Activated CD8-positive, alpha-beta memory T cell treated with anti-CD3 and anti-CD28 coated beads, Interleukin-2, amount 50 U/mL, for 48 hours (primary cell): ENCODE results near the gene TMEM208.

Experiments
- DNase-seq: peaks from one replicate; pipeline ENCODE4 v3.0.0-alpha.2; 2020

The TMEM208 gene

DNA sequence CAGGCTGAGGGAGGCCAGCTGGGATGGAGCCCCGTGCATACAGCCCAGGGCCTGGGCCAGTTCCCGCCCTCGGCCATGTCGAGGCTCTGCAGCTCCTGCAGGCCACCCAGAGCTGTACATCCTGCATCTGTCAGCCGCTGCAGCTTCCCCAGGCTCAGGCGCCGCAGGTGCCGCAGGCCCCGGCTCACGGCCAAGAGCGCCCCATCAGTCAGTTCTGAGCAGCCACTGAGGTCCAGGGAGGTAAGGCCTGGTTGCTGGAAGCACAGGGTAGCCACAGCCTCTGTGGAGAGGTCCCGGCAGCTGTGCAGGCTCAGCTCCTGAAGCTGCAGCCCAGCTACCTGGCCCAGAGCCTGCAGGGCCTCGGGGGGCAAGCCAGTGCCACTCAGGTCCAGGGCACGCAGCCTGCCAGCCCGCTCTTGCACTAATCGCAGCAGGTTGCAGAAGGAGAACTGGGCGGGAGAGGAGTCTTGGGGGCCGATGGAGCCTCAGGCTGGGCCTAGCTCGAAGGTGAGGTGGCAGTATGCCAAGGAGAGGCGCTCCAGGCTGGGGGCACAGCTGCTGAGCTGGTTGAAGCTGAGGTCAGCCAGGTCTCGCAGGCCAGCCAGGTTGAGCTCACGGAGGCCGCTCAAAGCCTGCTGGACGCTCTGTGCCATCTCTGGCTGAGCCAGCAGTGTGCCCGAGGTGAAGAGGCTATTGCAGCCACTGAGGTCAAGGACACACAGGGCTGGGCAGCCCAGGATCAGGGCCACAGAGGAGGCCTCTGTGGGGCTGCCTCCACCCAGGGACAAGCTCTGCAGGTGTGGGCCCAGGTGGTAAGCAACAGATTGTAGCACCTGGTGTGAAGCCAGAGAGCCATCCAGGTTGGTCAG is 16.6 kb upstream of the TMEM208 start:
- no peak for DNase-seq

DNA sequence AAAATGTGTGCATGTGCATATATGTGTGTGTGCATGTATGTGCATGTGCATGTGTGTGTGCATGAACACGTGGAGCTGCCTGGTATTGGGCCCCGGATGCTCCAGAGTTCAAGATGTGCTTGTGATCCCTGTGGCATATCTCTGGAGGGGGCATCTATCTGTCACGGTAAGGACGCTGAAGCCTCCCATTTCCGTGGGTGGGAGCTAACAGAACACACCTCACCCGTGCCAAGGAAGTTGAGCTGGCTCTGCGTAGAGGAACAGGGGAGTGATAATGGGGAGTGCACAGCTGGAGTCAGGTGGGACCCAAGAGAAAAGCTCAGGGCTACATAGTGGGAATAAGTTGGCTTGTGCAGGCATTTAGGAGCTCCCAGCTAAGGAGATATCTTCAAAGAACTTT is 15.3 kb upstream of the TMEM208 start:
- DNase-seq, result no peak

DNA sequence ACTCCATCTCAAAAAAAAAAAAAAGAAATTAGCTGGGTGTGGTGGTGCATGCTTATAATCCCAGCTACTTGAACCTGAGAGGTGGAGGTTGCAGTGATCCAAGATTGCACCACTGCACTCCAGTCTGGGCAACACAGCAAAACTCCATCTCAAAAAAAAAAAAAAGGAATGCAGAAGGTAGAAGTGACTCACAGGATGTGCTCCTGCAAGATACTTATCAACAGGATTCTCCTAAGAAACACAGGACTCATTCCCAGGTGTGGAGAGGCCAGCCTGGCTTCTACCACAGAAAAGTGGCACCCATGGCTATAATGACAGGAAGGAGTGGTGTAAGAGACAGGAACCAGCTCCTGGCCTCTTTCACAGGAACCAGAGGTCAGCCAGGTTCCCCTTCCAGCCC is 14.2 kb upstream of the TMEM208 start:
- no peak for DNase-seq

DNA sequence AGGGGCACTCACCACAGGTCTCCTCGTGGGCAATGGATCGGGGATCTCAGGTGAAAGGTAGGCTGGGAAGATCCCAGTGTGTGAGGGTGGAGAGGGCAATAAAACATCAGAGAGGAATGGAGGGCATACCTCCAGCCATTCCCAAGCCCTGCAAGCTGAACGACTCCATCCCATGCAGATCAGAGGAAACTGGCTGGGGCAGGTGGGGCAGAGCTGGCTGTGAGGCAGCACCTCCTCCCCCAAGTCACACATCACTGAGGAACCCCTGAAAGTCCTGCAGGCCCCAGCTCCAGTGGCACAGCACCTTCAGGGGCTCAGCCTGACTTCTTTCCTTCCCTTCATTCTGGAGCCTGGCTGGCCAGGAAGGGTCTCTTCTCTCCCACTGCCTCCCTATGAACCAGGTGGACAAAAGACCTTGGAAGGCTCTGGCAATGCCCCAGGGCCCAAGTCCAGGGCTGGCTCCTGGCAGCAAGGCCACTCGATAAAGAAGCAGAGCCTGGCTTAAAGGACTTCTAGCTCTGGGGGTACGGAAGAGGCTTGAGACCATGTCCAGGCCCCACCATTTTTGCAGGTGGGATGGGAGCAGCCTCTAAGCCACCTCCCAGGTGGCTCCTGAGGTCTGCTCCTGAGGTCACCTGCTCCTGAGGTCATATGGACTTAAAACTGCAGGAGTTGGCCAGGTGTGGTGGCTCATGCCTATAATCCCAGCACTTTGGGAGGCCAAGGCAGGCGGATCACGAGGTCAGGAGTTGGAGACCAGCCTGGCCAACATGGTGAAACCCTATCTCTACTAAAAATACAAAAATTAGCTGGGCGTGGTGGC is 13.5 kb upstream of the TMEM208 start:
- no peak for DNase-seq

DNA sequence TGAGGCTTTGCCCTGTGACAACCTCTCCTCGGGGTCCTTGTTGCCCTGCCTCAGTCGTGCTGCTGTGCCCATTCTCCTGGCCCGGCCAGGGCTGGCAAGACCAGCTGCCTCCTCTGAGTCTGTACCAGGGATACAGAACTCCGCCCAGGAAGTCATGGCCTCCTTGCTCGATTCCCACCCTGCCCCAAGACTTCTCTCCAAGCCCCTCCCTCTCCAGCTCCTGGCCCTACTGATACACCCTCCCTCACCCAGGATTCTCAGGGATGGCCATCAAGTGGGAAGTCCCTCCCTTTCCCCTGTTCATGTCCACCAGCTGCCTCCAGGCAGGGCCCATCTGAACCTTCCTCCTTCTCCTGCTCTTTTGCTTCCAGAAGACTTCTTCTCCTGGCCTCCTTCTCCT is 11.2 kb upstream of the TMEM208 start:
- DNase-seq, result no peak

DNA sequence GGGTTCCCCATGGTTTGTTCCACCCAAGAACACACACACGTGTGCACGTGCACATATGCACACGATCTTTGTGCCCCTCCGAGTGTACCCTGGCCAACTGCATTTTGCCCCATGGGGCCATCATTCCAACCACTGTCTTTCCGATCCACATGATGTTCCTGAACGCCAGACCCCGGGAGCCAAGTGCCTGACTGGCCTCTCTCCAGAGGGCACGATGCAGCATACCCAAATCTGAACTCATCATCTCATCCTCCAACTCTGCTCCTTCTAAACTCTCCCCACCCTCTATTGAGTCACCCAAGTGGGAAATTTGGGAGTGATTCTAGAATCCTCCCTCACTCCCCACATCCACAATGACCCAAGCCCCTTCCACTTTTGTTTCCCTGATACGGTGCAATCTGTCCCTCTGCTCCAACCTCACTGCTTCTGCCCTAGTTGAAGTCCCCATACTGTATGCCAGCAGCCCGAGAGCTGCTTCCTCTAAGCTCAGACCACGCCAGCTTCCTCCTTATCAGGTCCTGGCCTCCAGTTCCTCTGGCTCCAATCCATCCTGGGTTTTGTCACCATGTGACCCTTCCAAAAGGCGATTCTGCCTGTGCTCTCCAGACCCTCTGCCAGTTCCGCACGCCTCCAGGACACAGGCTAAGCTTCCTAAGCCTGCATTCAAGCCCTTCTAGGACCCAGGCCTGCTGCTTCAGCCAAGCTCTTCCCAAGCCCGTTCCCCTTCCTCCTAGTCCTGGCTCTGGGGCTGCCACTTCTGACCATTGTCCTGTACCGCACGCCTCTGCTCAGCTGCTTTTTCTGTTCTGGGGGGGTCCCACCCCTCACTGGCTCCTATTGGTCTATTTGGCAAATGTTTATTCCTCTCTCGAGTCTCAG is 10.1 kb upstream of the TMEM208 start:
- no peak for DNase-seq

DNA sequence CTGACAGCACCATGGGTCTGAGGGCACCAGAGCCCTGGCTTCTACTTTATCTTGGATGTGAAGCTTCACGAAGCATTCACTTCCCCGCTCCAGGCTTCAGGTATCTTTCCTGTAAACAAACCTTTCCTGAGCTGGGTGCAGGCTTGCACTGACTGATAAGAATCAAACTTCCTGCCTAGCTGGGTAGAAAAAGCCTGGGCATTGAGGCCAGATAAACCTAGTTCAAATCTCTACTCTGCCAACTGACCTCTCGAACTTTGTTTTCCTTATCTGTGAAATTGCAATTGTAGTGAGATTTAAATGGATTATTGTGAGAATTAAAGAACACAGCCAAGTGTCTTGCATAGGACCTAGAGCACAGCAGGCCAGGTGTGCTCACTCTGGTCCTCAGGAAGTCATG is 2.9 kb upstream of the TMEM208 start:
- DNase-seq, result no peak

DNA sequence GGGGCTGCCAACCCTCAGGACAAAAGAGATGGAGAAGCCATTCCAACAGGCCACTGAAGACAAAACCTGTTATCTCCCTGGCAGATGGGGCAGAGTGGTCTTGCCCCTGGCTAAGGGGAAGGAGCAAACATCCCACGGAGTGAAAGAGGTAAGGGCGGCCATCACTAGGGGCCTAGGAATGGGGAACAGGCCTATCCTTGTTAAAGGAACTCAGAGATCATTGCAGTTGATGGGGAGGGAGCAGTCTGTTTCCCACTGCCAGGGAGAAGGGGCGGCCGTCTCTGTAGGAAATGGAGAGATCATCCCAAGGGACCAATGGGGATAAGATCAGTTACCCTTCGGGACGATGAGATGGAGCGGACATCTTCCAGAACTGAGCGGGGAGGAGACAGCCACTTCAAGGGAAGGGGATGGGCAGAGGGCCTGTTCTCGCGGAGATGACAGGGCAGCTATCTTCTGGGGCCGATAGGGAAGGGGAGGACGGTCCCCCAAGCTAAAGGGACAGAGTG is 581 bp upstream of the TMEM208 start:
- no peak for DNase-seq

DNA sequence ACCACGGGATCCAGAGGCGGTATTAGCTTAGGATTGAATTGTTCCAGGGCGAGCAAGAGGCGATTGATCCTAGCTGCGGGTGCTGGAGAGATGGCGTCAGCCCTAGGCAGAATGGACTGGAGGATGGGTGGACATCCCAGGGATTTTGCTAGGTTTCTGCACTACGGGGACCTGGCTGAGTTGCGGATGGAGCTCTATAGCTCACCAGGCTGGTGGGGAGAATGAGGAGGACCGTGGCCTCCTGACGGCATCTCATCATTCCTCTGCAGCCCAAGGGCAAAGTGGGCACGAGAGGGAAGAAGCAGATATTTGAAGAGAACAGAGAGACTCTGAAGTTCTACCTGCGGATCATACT is 614 bp downstream of the TMEM208 start:
- no peak for DNase-seq

DNA sequence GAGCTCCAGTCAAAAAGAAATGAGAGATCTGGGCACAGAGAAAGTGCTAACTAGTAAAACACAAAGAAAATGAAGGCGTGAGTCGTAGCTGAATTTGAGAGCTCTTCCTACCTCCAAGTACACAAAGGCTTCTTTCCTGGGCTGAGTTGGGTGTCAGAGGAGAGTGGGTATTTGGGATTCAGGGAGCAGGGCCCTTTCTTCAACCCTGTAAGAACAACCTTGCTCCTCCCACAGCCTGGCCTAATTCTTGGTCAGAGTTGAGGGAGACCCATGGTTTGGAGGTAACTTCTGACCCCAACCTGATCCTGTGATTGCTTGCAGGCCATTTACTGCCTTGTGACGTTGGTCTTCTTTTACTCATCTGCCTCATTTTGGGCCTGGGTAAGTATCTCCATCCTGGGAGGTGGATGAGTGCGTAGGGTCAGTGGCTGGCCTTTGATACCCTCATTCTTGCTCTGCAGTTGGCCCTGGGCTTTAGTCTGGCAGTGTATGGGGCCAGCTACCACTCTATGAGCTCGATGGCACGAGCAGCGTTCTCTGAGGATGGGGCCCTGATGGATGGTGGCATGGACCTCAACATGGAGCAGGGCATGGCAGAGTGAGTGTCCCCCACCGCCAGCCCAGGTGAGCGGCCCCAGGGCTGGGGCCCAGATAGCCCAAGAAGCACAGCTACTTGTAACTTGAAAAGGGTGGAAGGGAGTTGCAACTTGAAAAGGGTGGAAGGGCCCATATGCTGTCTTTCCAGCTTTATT is 1.3 kb downstream of the TMEM208 start:
- DNase-seq, result no peak

DNA sequence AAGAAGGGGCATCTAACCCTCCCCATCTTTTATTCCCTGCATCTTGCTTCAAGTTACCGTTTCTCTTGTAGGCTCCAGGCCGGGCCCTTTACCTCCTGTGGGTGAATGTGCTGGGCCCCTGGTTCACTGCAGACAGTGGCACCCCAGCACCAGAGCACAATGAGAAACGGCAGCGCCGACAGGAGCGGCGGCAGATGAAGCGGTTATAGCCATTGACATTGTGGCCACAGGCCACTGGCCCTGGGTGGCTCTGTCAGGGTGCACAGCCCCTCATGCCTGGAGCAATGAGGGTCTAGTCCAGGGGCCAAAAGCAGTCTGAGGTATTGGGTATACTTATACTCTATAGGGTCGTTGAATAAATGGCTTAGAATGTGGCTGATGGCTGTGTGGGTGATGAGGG is 2.0 kb downstream of the TMEM208 start:
- no peak for DNase-seq

DNA sequence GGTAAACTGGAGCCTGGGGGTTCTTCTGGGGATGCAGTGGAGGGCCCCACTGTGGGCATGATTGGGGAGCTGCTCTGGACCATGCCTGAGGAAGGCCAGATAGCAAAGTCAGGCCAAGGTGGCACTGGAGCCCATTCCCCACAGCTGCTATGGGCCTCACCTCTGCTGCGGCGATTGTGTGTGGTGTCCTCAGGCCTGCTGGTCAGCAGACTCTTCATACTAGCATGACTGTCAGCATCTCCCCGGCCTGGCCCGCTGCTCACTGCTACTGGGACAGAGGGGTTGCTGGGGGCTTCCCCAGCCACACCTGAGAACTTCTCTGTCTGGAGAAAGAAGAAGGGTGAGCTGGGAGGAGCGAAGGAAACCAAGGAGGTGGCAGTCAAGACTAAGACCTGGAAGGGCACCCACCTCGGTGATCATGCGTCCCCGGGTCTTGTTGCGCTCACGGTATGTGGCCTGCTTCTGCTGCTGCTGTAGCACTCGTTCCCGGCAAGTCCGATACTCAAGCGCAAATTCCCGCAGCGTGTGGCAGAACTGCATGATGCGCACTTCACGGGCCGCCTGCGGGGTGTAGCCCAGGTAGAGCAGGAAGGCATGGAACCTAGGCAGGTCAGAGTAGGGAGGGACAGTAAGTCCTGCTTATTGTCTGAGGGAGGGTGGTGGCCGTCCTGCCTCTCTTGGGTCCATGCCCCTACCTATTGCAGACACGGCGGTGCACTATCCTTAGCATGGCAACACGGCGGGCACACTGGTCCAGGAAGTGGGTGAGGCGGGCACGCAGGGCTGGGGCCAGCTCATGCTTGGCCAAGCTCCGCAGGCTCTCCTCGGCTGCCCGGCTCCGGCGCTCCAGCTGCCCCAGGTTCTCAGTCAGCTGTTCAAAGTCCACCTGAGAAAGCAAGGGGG is 3.2 kb downstream of the TMEM208 start:
- no peak for DNase-seq

DNA sequence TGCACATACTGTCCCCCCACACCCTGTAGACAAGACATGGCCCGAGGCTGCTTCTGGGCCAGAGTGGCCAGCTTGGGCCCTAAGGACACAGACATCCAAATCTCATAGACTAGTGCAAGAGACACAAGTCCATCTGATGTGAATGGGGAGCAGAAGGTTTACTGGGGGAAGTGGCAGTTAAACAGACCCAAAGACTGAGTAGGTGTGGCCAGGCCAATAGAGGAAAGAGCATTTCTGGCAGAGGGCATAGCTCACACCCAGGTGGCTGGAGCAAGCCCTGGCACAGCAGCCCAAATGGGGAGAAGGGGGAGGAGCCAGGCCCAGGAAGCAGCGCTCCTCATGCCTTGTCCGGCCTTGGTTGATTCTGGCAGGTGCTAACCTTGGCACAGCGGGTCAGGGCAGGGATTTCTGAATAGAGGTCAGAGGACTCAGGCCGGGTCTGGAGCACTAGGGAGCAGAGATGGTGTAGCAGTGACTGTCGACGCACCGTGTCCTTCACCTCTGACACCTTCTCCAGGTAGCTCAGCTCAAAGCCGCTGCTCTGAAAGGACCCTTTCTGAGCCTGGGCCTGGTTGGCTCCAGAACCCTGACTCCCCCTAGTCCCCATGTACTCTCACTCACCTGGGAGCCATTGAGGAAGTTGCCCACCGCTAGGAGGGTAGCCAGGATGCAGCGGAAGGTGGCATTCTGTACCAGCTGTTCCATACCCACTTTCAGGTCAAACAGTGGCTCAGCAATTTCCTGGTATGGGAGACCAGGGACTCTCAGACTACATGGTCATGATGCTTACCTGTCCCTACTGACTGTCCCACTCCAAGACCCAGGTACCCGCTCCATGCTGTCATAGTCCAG is 4.1 kb downstream of the TMEM208 start:
- DNase-seq, result no peak

DNA sequence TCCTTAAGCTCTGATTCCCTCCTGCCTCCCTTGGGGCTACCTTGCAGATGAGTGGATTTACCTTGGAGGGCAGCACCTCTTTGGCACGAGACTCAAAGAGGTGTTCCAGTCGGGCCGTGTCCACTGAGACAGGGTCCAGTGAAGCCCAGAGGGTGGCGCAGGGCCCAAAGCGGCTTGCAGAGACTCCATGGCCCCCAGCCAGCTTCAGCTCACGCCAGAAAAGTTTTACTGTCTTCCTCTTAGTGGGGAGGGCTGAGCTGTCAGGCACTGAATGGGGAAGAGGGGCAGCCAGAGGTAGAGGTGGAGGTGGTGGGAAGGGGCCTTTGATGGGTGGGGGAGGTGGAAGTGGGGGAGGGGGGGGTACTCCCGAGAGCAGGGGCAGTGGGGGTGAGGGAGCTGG is 6.7 kb downstream of the TMEM208 start:
- DNase-seq, result no peak

DNA sequence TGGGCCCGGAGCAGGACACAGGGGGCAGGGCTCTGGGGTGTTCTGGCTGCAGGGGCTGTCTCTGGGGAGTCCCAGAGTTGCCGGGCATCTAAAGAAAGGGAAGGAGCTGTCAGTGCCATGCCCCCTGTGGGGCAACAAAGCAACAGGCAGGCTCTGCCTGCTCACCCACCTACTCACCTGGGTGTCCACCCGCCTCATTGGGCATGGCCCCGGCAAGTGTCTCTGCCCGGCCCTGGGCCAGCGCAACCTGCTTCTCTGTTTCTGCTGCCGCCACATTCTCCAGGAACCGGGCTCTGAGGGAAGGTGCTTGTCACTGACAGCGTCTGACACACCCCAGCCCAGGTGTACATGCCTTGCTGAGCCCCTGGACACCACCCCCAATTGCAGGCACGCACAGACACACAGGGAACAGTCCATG is 7.3 kb downstream of the TMEM208 start:
- no peak for DNase-seq

DNA sequence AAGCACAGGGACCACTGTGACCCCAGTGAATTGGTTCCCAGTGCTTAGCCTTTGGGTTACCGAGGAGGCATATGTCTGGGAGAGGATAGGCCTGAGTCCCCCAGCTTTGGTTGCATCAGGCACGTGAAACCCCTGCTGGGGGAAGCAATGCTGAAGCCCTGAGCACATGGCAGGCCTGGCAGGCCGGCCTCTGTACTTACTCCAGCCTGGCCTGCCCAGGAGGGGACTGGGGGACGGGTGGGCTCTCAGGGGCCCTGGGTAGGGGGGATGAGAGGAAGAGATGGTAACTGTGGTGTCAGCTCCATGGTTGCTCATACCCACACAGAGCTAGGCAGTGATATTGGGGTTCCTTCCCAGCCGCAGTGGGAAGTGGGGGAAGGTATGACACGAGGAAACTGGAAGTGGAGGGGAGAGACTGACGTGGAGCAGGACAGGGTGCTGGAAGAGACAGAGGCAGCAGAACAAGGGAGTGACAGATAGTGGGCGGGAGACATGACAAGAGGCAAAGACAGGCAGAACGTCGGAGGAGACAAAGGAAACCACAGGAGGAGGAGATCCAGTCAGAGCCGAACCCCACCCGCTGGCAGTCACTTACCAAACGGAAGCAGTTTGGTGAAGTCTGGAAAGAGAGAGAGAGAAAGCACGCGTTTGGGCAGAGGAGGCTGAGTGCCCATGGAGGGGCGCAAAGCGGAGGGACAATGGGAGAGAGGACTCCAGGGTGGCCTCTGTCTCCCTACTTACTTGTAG is 9.1 kb downstream of the TMEM208 start:
- no peak for DNase-seq

DNA sequence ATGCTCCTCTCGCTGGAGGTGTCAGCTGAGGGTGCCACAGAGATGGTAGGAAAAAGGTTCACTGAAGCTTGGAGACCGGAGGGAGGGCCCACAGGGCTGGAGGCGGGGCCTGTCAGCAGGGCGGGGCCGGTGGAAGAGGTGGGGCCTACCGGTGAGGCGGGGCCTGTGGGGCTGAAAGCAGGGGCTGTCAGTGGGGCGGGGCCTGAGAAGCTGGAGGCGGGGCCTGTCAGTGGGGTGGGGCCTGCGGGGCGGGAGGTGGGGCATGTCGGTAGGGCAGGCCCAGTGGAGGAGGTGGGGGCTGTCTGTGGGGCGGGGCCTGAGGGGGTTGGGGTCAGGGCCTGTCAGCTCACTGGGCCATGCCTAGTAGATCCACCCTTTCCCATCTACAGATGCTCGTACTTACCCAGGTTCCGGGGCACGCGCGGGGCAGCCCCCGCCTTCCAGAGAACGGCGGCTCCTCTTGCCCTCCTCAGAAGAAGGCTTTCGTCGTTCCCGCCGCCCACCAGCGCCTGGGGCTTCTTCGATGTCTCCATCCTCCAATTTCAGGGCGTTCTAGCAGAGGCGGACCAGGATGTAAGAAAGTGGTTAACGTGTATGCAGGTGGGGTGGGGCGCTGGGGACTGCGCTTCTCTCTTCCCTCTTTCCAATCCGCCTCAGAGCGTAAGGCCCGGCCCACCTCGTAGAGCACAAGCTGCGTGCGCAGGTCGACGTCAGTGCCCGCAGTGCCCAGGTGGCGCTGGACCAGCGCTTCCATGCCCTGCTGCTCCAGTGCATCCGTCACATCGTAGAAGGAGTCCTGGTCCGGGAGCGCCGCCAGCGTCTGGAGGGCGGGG is 9.8 kb downstream of the TMEM208 start:
- DNase-seq, result peak; percentile 94
